ENCODE results near the gene IKZF2.

DNA sequence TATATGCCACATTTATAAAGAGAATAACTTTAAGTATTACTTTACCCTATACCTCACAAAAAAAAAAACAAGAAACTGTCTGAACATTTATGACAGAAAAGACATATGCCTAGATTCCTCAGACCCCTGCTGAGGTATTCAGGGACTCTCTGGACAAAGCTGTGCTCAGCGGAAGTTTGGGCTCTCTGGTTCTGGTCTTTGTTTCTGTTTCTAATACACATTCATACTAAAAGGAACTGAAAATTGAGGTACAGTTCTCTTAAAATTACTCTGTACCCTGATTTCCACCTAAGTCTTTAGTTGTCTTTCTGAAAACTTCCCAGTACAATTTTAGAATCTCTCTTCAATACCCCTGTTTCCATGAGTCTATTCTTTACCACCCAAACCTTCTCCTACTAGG lies 160.3 kb downstream of the IKZF2 start:
- TF ChIP-seq, protein P1, sequence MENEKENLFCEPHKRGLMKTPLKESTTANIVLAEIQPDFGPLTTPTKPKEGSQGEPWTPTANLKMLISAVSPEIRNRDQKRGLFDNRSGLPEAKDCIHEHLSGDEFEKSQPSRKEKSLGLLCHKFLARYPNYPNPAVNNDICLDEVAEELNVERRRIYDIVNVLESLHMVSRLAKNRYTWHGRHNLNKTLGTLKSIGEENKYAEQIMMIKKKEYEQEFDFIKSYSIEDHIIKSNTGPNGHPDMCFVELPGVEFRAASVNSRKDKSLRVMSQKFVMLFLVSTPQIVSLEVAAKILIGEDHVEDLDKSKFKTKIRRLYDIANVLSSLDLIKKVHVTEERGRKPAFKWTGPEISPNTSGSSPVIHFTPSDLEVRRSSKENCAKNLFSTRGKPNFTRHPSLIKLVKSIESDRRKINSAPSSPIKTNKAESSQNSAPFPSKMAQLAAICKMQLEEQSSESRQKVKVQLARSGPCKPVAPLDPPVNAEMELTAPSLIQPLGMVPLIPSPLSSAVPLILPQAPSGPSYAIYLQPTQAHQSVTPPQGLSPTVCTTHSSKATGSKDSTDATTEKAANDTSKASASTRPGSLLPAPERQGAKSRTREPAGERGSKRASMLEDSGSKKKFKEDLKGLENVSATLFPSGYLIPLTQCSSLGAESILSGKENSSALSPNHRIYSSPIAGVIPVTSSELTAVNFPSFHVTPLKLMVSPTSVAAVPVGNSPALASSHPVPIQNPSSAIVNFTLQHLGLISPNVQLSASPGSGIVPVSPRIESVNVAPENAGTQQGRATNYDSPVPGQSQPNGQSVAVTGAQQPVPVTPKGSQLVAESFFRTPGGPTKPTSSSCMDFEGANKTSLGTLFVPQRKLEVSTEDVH (IDR thresholded peaks at IDR 0.05; ENCODE audit: low read depth, partially characterized antibody), result no peak
- no peak for TF ChIP-seq L3MBTL2 (IDR thresholded peaks at IDR 0.05)
